ENCODE results near the gene DDAH1. TPM values are rescaled to one million over a fixed set of nuclear protein-coding genes. Genes with fewer than 3 reads are reported as not detected.

DDAH1 gene
- total and polyA plus RNA-seq, 4 donors, result 25.8 to 42.7 (median 31.7) TPM

- no peaks in the 10 kb centered on the region for H3K27me3 ChIP-seq (ENCODE audit: control insufficient read depth in 4 of 4, insufficient read depth in 4 of 4, low read length in 3 of 4)
- no peak for DNase-seq (ENCODE audit: low spot score)
- H3K36me3 ChIP-seq (ENCODE audit: control insufficient read depth in 4 of 4, insufficient read depth in 3 of 4, low read depth in 1 of 4, low read length in 3 of 4), result no peaks in the 10 kb centered on the region
- WGBS, result 92% methylated on average over 9 of the region's 9 CpGs
- TF ChIP-seq ZBTB33 (IDR thresholded peaks at IDR 0.05) (no peak), EGR1 (IDR thresholded peaks at IDR 0.05; ENCODE audit: low read depth in 2 of 2) (no peak), YY1 (IDR thresholded peaks at IDR 0.05) (no peak), SP1 (IDR thresholded peaks at IDR 0.05) (no peak)
- TF ChIP-seq, protein P1, sequence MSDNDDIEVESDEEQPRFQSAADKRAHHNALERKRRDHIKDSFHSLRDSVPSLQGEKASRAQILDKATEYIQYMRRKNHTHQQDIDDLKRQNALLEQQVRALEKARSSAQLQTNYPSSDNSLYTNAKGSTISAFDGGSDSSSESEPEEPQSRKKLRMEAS (IDR thresholded peaks at IDR 0.05), result no peak
- H3K4me1 ChIP-seq (ENCODE audit: control insufficient read depth in 4 of 4, insufficient read depth in 4 of 4, low read length in 3 of 4), result no peaks in the 10 kb centered on the region
- H3K9me3 ChIP-seq (ENCODE audit: control insufficient read depth in 4 of 4, low read length in 3 of 4), result no peaks in the 10 kb centered on the region
- H3K27ac ChIP-seq (ENCODE audit: low read depth in 1 of 2, low read length in 2 of 2), result no peak overlapping the region
- no peak overlapping the region for H3K9ac ChIP-seq (ENCODE audit: low read depth in 1 of 2, low read length in 2 of 2)
- no peak overlapping the region for H3K4me3 ChIP-seq (ENCODE audit: low read depth in 1 of 3, low read length in 3 of 3)
These were observed 175.6 kb downstream of the DDAH1 start for GRCh38 chr1:85289207-85289847.

- H3K27me3 ChIP-seq (ENCODE audit: control insufficient read depth in 4 of 4, insufficient read depth in 4 of 4, low read length in 3 of 4), result no peaks in the 10 kb centered on the region
- no peak overlapping the region for H3K27ac ChIP-seq (ENCODE audit: low read depth in 1 of 2, low read length in 2 of 2)
- no peak overlapping the region for H3K9ac ChIP-seq (ENCODE audit: low read depth in 1 of 2, low read length in 2 of 2)
- no peak for DNase-seq (ENCODE audit: low spot score)
- no peaks in the 10 kb centered on the region for H3K4me1 ChIP-seq (ENCODE audit: control insufficient read depth in 4 of 4, insufficient read depth in 4 of 4, low read length in 3 of 4)
- H3K36me3 ChIP-seq (ENCODE audit: control insufficient read depth in 4 of 4, insufficient read depth in 3 of 4, low read depth in 1 of 4, low read length in 3 of 4), result no peaks in the 10 kb centered on the region
- TF ChIP-seq TAF1 (conservative IDR thresholded peaks at IDR 0.05) (no peak), SP1 (IDR thresholded peaks at IDR 0.05) (no peak), ZBTB33 (IDR thresholded peaks at IDR 0.05) (no peak), RXRA (IDR thresholded peaks at IDR 0.05) (no peak), HNF4G (IDR thresholded peaks at IDR 0.05) (no peak), EGR1 (IDR thresholded peaks at IDR 0.05; ENCODE audit: low read depth in 2 of 2) (no peak), HNF4A (conservative IDR thresholded peaks at IDR 0.05) (no peak), RAD21 (IDR thresholded peaks at IDR 0.05) (no peak), CTCF (IDR thresholded peaks at IDR 0.05; ENCODE audit: low read depth, low read length, missing input control) (no peak), FOXA2 (IDR thresholded peaks at IDR 0.05) (no peak), FOXA1 (IDR thresholded peaks at IDR 0.05) (no peak), JUND (IDR thresholded peaks at IDR 0.05) (no peak), NR2F2 (IDR thresholded peaks at IDR 0.05) (no peak), YY1 (IDR thresholded peaks at IDR 0.05) (no peak), GABPA (IDR thresholded peaks at IDR 0.05 in 1 of 2, conservative IDR thresholded peaks at IDR 0.05 in 1 of 2) (no peak)
- TF ChIP-seq, protein P2, sequence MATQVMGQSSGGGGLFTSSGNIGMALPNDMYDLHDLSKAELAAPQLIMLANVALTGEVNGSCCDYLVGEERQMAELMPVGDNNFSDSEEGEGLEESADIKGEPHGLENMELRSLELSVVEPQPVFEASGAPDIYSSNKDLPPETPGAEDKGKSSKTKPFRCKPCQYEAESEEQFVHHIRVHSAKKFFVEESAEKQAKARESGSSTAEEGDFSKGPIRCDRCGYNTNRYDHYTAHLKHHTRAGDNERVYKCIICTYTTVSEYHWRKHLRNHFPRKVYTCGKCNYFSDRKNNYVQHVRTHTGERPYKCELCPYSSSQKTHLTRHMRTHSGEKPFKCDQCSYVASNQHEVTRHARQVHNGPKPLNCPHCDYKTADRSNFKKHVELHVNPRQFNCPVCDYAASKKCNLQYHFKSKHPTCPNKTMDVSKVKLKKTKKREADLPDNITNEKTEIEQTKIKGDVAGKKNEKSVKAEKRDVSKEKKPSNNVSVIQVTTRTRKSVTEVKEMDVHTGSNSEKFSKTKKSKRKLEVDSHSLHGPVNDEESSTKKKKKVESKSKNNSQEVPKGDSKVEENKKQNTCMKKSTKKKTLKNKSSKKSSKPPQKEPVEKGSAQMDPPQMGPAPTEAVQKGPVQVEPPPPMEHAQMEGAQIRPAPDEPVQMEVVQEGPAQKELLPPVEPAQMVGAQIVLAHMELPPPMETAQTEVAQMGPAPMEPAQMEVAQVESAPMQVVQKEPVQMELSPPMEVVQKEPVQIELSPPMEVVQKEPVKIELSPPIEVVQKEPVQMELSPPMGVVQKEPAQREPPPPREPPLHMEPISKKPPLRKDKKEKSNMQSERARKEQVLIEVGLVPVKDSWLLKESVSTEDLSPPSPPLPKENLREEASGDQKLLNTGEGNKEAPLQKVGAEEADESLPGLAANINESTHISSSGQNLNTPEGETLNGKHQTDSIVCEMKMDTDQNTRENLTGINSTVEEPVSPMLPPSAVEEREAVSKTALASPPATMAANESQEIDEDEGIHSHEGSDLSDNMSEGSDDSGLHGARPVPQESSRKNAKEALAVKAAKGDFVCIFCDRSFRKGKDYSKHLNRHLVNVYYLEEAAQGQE (IDR thresholded peaks at IDR 0.05), result no peak
- TF ChIP-seq, protein P1 (IDR thresholded peaks at IDR 0.05), result no peak
- TF ChIP-seq, protein P3, sequence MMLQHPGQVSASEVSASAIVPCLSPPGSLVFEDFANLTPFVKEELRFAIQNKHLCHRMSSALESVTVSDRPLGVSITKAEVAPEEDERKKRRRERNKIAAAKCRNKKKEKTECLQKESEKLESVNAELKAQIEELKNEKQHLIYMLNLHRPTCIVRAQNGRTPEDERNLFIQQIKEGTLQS (IDR thresholded peaks at IDR 0.05), result no peak
- 92% methylated on average over 2 of the region's 2 CpGs for WGBS
- no peak overlapping the region for H3K4me3 ChIP-seq (ENCODE audit: low read depth in 1 of 3, low read length in 3 of 3)
- no peaks in the 10 kb centered on the region for H3K9me3 ChIP-seq (ENCODE audit: control insufficient read depth in 4 of 4, low read length in 3 of 4)
These were observed 180.8 kb downstream of the DDAH1 start for GRCh38 chr1:85284202-85284601.
